ENCODE results near the gene TRMT61A. TPM values are rescaled to one million over a fixed set of nuclear protein-coding genes. Genes with fewer than 3 reads are reported as not detected.

TRMT61A gene
- polyA plus RNA-seq, 1 of the 3 experiments (the other 2 are of a cell fraction), result 15.8 TPM

DNA sequence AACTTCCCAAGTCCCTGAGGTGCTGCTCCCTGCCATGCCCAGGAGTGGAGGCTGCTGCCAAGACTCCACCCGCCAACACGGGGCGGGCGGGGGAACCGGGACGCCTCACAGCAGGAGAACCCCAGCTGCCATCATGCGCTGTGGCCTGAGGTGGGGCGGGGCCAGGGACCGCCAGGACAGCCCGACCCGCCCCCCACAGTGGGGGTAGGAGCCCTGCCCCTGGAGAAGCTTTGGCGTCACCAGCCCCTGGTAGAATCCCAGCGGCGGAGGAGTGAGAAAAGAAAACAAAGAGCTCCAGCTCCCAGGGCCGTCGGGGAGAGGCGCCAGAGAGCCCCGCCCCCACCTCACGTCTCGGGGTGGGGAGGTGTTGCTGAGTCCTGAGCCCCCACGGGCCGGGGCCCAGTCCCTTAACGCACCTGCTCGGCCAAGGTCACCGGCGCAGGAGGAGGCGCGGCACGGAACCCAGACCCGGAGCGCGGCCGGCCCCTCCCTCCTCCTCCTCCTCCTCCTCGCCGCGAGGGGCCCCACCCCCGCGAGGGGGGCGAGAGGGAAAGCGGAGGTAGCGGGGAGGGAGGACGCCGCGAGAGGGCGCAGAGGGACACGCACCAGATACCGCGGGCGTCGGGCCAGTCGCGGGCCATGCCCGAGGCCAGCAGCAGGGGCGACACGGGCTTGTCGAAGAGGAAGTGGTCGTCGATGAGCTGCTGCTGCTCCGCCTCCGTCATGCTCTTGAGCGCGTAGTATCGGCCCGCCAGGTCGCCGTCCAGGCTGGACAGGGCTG is 8.1 kb upstream of the TRMT61A start:
- CTCF ChIA-PET, result interaction anchor here (0.9 to 9.6 kb wide), 10 partner anchors 10 to 189 kb away, joined by 3 to 194 read pairs (median 6); no protein-coding TSS in a partner anchor
- no peaks in the 10 kb centered on the region for H3K9me2 ChIP-seq
- DNase-seq, result peak; percentile 92
- H4K20me1 ChIP-seq (ENCODE audit: insufficient read depth), result no peaks in the 10 kb centered on the region
- peak overlapping the region; percentile 83; the same call in 1 of the 2 replicates for H3K4me2 ChIP-seq
- no peaks in the 10 kb centered on the region for H3K9me3 ChIP-seq
- peak overlapping the region in 1 of 2 experiments; percentile 74; a peak in 2 of 4 replicates for H3K27ac ChIP-seq (ENCODE audit: low read depth in 2 of 2, low read length in 1 of 2)
- no peaks in the 10 kb centered on the region for H3K79me2 ChIP-seq (ENCODE audit: insufficient read depth)
- H2AFZ ChIP-seq (ENCODE audit: low read depth), result no peak overlapping the region
- no peak overlapping the region for H3K9ac ChIP-seq
- H3K27me3 ChIP-seq (ENCODE audit: insufficient read depth), result peaks cover 16% of the 10 kb centered on the region
- peak overlapping the region; percentile 35 to 57; a peak in 3 of 4 replicates for H3K4me3 ChIP-seq (ENCODE audit: low read depth in 2 of 2, low read length in 1 of 2)
- H3K4me1 ChIP-seq (ENCODE audit: control insufficient read depth in 1 of 2, insufficient read depth in 2 of 2, low read depth in 1 of 2, low read length in 1 of 2), result peaks cover 0 to 20% of the 10 kb centered on the region in 2 experiments; a peak in 1 of 4 replicates
- H3K36me3 ChIP-seq (replicated peaks in 1 of 2; ENCODE audit: control insufficient read depth in 1 of 2, insufficient read depth in 2 of 2, low read length in 1 of 2), result peaks cover 0 to 4% of the 10 kb centered on the region in 2 experiments
- 25% methylated on average over 26 of the region's 66 CpGs for WGBS (ENCODE audit: low lambda C conversion rate)
- peaks cover 9% of the 10 kb centered on the region for H3F3A ChIP-seq (replicated peaks; ENCODE audit: insufficient read depth)
- POLR2A ChIA-PET, result interaction anchor here (0.6 to 3.5 kb wide), 5 partner anchors 22 to 1525 kb away, joined by 3 to 19 read pairs (median 3); partner anchors contain the start of genes BAG5 and EIF5
- 0 out of 2 replicates have a peak, but pooled peaks have one; percentile 12 for TF ChIP-seq NFIC (IDR thresholded peaks at IDR 0.05; ENCODE audit: borderline replicate concordance)
- peak; percentile 36; the same call in 1 of the 2 replicates for TF ChIP-seq RAD21 (IDR thresholded peaks at IDR 0.05; ENCODE audit: low read length)
- no peak for TF ChIP-seq NRF1 (IDR thresholded peaks at IDR 0.05; ENCODE audit: low read depth, low read length)
- TF ChIP-seq MAX (IDR thresholded peaks at IDR 0.05; ENCODE audit: low read depth), result 0 out of 2 replicates have a peak, but pooled peaks have one; percentile 25
- TF ChIP-seq TAF1 (IDR thresholded peaks at IDR 0.05; ENCODE audit: borderline replicate concordance, low read depth, low read length), result no peak
- no peak for TF ChIP-seq MEF2A (IDR thresholded peaks at IDR 0.05; ENCODE audit: borderline replicate concordance, low read depth)
- TF ChIP-seq, protein P1, sequence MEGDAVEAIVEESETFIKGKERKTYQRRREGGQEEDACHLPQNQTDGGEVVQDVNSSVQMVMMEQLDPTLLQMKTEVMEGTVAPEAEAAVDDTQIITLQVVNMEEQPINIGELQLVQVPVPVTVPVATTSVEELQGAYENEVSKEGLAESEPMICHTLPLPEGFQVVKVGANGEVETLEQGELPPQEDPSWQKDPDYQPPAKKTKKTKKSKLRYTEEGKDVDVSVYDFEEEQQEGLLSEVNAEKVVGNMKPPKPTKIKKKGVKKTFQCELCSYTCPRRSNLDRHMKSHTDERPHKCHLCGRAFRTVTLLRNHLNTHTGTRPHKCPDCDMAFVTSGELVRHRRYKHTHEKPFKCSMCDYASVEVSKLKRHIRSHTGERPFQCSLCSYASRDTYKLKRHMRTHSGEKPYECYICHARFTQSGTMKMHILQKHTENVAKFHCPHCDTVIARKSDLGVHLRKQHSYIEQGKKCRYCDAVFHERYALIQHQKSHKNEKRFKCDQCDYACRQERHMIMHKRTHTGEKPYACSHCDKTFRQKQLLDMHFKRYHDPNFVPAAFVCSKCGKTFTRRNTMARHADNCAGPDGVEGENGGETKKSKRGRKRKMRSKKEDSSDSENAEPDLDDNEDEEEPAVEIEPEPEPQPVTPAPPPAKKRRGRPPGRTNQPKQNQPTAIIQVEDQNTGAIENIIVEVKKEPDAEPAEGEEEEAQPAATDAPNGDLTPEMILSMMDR (IDR thresholded peaks at IDR 0.05), result peak; percentile 41
- peak; percentile 44 for TF ChIP-seq MXI1 (IDR thresholded peaks at IDR 0.05; ENCODE audit: low read depth, low read length)
- no peak for TF ChIP-seq SIN3A (IDR thresholded peaks at IDR 0.05; ENCODE audit: borderline replicate concordance, low read depth, low read length)
- 0 out of 2 replicates have a peak, but pooled peaks have one; percentile 13 for TF ChIP-seq POLR2AphosphoS5 (IDR thresholded peaks at IDR 0.05; ENCODE audit: low read depth, low read length)
- TF ChIP-seq SMC3 (IDR thresholded peaks at IDR 0.05; ENCODE audit: low read depth, low read length), result peak; percentile 25; the same call in 1 of the 2 replicates
- no peak for TF ChIP-seq IRF3 (IDR thresholded peaks at IDR 0.05; ENCODE audit: low read depth, low read length)

All from SK-N-SH (cell line).